GM18507 (cell line): ENCODE results near the gene SIRPG.

Source experiments
- DNase-seq: peaks from one replicate; pipeline ENCODE4 v3.0.0; 2011; ENCODE audit warnings: low read depth; ENCODE audit not compliant: insufficient read length; ENCODE audit errors: extremely low spot score
- FAIRE-seq: peaks from 2 replicates; lab custom pipeline; 2011; peaks lifted over from hg19 to GRCh38; lab: Jason Lieb, UNC

Gene SIRPG

DNA sequence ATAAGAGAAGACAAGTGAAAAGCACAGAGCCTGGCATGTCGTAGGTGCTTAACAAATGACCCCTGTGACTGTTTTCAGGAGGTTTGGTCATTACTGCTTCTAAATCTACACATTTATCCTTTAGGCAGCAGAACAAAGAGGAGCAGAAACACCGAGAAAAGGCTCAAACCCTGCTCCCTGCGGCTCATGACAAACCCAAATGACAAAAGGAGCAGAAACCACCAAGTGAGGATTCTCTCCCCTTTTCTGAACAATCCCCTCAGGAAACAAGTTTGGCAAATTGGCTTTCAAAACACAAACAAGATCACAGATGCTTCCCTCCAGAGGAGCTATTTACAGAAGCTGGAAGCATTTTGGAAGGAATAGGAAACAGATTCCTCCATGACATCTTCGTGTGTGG, 15.8 kb upstream of the SIRPG start:
- FAIRE-seq (no peak), DNase-seq (no peak)

GRCh38 chr20:1672728-1673127, 15.1 kb upstream of the SIRPG start:
- FAIRE-seq (no peak), DNase-seq (no peak)

DNA sequence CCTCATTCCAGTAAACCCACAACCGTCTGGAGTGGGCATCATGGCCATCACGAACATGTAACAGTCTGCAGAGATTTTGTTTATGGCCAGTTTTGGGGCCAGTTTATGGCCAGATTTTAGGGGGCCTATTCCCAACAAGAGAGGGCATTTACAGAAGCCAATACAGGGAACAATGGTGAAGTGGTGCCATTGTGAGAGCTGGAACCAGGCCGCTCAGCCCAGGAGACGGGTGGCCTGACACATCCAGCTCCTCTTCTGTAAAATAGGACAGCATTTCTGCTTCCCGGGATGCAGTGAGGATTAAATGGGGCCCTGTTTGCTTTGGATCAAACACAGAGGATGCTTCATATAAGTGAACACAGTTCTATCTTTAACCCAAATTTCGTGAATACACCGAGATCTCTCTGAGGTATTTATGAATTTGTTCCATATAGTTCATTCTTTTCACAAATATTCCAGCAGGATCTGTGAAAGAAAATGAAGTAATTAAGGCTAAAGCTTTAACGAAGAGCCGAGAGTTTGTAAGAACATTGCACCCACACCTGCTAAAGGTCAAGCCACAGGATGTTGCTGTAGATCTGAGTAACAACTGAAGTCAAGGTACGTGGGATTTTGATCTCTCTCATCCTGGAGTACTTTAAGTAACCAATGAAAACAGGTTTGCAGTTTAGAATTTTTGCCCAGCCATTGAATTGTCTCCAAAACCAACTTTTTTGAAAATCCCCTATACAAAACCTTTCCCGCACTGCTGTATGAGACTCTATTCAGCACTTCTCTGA, 14.5 kb upstream of the SIRPG start:
- FAIRE-seq, result no peak
- DNase-seq, result no peak

DNA sequence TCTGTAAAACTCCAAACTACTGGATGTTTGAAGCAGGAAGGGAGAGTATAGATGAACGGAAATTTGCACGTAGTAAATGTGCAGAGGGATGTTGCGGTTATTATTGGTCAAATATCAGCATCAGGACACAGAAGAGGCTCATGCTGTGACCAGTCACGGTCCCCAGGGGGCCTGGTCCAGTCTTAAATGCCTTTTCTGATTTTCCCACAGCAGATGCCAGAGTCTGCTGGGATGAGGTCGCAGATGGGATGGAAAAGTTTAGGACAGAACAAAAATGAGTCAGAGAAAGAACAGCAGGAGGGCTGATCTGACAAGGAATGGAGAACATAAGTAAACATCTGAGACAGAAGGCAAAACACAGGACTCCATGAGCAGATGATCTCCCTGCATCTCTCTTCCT, 11.7 kb upstream of the SIRPG start:
- DNase-seq (no peak), FAIRE-seq (no peak)

- no peak for DNase-seq
- FAIRE-seq, result no peak
Measured at GRCh38 chr20:1667502-1668085, 10.0 kb upstream of the SIRPG start.

GRCh38 chr20:1666802-1667201, 9.2 kb upstream of the SIRPG start:
- DNase-seq (no peak), FAIRE-seq (no peak)

GRCh38 chr20:1665345-1665744, 7.8 kb upstream of the SIRPG start:
- FAIRE-seq (no peak), DNase-seq (no peak)

GRCh38 chr20:1664911-1665310, 7.3 kb upstream of the SIRPG start:
- FAIRE-seq (peak; percentile 82), DNase-seq (peak; percentile 53)

GRCh38 chr20:1663917-1664316, 6.3 kb upstream of the SIRPG start:
- no peak for FAIRE-seq
- no peak for DNase-seq

GRCh38 chr20:1661542-1662299, 4.1 kb upstream of the SIRPG start:
- no peak for DNase-seq

GRCh38 chr20:1660246-1660645, 2.7 kb upstream of the SIRPG start:
- FAIRE-seq, result no peak
- DNase-seq, result no peak

More at GRCh38 chr20:1661542-1662299, 4.1 kb upstream of the SIRPG start:
- no peak for FAIRE-seq

DNA sequence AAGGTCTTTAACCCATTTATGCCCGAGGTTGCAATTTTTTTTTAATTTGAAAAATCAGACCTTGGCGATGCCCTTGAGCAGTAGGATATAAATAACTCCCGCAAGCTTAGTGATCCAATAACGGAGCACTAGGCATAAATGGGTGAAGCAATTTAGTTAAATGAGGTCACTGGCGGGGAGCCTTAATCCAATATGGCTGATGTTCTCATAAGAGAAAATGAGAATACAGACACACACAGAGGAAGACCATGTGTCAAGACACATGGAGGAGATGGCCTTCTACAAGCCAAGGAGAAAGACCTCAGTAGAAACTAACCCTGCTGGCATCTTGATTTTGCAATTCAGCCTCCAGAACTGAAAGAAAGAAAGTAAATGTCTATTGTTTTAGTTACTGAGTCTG, 735 bp downstream of the SIRPG start:
- FAIRE-seq (no peak), DNase-seq (no peak)

DNA sequence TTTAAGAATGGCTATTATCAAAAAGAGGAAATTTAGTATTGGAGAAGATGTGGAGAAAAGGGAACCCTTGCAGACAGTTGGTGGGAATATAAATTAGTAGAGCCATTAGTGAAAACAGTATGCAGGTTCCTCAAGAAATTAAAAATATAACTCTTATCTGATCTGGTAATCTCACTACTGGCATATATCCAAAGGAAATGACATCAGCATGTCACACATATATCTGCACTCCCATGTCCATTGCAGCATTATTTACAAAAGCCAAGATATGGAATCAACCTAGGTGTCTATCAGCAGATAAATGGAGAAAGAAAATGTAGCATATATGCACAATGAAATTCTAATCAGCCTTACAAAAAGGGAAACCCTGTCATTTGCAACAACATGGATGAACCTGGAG, 2.6 kb downstream of the SIRPG start:
- FAIRE-seq, result no peak
- DNase-seq, result no peak

DNA sequence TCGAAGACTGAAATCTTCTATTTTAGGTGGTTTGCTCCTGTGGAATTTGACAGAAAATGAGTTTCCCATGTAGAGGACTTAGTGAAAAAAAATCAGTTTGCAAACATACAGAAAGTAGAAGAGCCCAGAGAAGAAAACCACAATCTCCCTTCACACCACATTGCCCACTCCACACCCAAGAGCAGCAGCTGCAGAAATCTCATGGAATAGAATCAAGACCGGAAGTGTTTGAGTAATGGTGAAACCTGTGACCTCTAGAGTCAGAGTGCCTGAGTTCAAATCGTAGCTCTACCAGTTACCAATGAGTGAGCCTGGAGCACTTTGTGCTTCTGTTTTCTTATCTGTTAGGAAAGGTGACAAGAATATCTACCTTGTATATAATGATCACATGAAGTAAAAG, 4.6 kb downstream of the SIRPG start:
- DNase-seq (no peak), FAIRE-seq (no peak)

GRCh38 chr20:1652104-1652503, 5.5 kb downstream of the SIRPG start:
- no peak for DNase-seq
- no peak for FAIRE-seq

GRCh38 chr20:1651268-1652058, 6.1 kb downstream of the SIRPG start:
- FAIRE-seq, result no peak
- no peak for DNase-seq

DNA sequence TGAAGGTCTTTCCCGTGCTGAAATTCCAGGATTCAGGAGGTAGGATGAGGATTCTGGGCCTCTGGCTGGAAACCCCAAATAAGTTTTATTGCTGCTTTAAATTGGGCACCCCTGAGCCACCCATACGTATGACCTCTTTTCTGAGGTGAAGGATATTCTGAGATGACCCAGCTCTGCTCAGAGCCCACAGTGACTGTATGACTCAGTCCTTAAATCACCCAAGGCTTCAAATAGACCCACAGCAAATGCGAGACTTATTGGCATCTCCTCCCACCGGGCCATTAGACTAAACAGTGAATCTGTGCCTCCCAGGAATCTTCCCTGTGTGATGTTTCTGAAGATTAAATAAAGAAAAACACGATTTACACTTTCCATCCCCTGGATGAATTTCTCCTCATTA, 9.5 kb downstream of the SIRPG start:
- FAIRE-seq (no peak), DNase-seq (no peak)

GRCh38 chr20:1646975-1647431, 10.6 kb downstream of the SIRPG start:
- no peak for FAIRE-seq
- DNase-seq, result no peak

- FAIRE-seq (no peak), DNase-seq (no peak)
Measured at GRCh38 chr20:1644101-1644962, 13.2 kb downstream of the SIRPG start.
